Neural progenitor cell (in vitro differentiated cells): ENCODE measurements around the gene ABL1. TPM values are rescaled to one million over a fixed set of nuclear protein-coding genes. Genes with fewer than 3 reads are reported as not detected.

ENCODE experiments used
- DNase-seq: peaks from one replicate; pipeline ENCODE4 v3.0.0-alpha.2; 2016; ENCODE audit warnings: low spot score
- H2AFZ ChIP-seq: fragments of 200-600 bp; sonication (generic); replicated peaks from 2 replicates; pipeline ENCODE4 v1.6.1; 2016; ENCODE audit warnings: antibody characterized with exemption
- H3F3A ChIP-seq: fragments of 200-600 bp; sonication (generic); 2 replicates; pipeline ENCODE4 v1.6.1; 2016; ENCODE audit warnings: antibody characterized with exemption, low read depth
- H3K27ac ChIP-seq: fragments of 200-600 bp; sonication (generic); 2 replicates; pipeline ENCODE4 v1.5.1; 2016; ENCODE audit warnings: mild to moderate bottlenecking
- H3K27me3 ChIP-seq: fragments of 200-600 bp; sonication (generic); 2 replicates; pipeline ENCODE4 v1.6.1; 2016; ENCODE audit warnings: mild to moderate bottlenecking, moderate library complexity
- H3K36me3 ChIP-seq: fragments of 200-600 bp; sonication (generic); 2 replicates; pipeline ENCODE4 v1.5.1; 2016
- H3K4me1 ChIP-seq: fragments of 200-600 bp; sonication (generic); 2 replicates; pipeline ENCODE4 v1.6.1; 2016; ENCODE audit warnings: mixed run types
- H3K4me2 ChIP-seq: fragments of 200-600 bp; sonication (generic); 2 replicates; pipeline ENCODE4 v1.6.1; 2016
- H3K4me3 ChIP-seq: fragments of 200-600 bp; sonication (generic); 2 replicates; pipeline ENCODE4 v1.5.1; 2016
- H3K79me2 ChIP-seq: fragments of 200-600 bp; sonication (generic); 2 replicates; pipeline ENCODE4 v1.6.1; 2016; ENCODE audit warnings: low read depth
- H3K9ac ChIP-seq: fragments of 200-600 bp; sonication (generic); 2 replicates; pipeline ENCODE4 v1.6.1; 2016
- H3K9me3 ChIP-seq: fragments of 200-600 bp; sonication (generic); 2 replicates; pipeline ENCODE4 v1.5.1; 2016; ENCODE audit warnings: low read depth
- H4K20me1 ChIP-seq: fragments of 200-600 bp; sonication (generic); 2 replicates; pipeline ENCODE4 v1.6.1; 2016; ENCODE audit warnings: low read depth
- H3K27ac Mint-ChIP-seq: 3 replicates; pipeline ENCODE4 v1.8.0; 2021; ENCODE audit warnings: mixed read lengths
- H3K27me3 Mint-ChIP-seq: 2 replicates; pipeline ENCODE4 v1.8.0; 2022; ENCODE audit warnings: low read depth, mild to moderate bottlenecking, inconsistent platforms, moderate library complexity, mixed read lengths; ENCODE audit not compliant: insufficient read depth
- H3K36me3 Mint-ChIP-seq: 3 replicates; pipeline ENCODE4 v1.8.0; 2021; ENCODE audit warnings: mixed read lengths
- H3K4me1 Mint-ChIP-seq: 3 replicates; pipeline ENCODE4 v1.8.0; 2021; ENCODE audit warnings: mixed read lengths
- H3K4me3 Mint-ChIP-seq: 3 replicates; pipeline ENCODE4 v1.8.0; 2021; ENCODE audit warnings: mild to moderate bottlenecking, moderate library complexity, mixed read lengths
- H3K9me3 Mint-ChIP-seq: 3 replicates; pipeline ENCODE4 v1.8.0; 2020; ENCODE audit warnings: mixed read lengths
- CTCF ChIP-seq: fragments of 200-600 bp; sonication (generic); IDR thresholded peaks from 2 replicates; pipeline ENCODE4 v1.5.1; 2017; ENCODE audit warnings: antibody characterized with exemption, mild to moderate bottlenecking
- EZH2 ChIP-seq: fragments of 200-600 bp; sonication (generic); IDR thresholded peaks from 2 replicates; pipeline ENCODE4 v1.6.1; 2017; ENCODE audit warnings: antibody characterized with exemption, mild to moderate bottlenecking, moderate library complexity
- EZH2phosphoT487 ChIP-seq: fragments of 200-600 bp; sonication (generic); IDR thresholded peaks from 2 replicates; pipeline ENCODE4 v1.6.1; 2017; ENCODE audit warnings: antibody characterized with exemption
- total RNA-seq: library from RNA; depleted of rRNA; stranded (reverse); fragments of >200 nt; gene quantifications from 2 replicates; pipeline ENCODE4 v1.2.3, GENCODE V29; 2015; ENCODE audit warnings: low replicate concordance

The ABL1 gene
- total RNA-seq, 1 donor from 2014 or later, result 38.4 TPM

GRCh38 chr9:130905902-130906734 is 71.1 kb downstream of the ABL1 start:
- Histone ChIP-seq H3K79me2 (no peaks in the 10 kb centered on the region), H3K4me1 (peaks cover 4% of the 10 kb centered on the region), H3K9ac (no peak overlapping the region), H3K27me3 (no peaks in the 10 kb centered on the region), H2AFZ (no peak overlapping the region), H3K27ac (no peak overlapping the region), H3K36me3 (no peaks in the 10 kb centered on the region), H4K20me1 (no peaks in the 10 kb centered on the region), H3K4me2 (no peak overlapping the region), H3K4me3 (no peak overlapping the region), H3K9me3 (no peaks in the 10 kb centered on the region), H3F3A (peaks cover 3% of the 10 kb centered on the region)
- no peak for DNase-seq
- Mint-ChIP-seq H3K4me1 (peaks cover 10% of the 10 kb centered on the region), H3K4me3 (no peak overlapping the region), H3K27ac (no peak overlapping the region), H3K9me3 (no peaks in the 10 kb centered on the region), H3K27me3 (peaks cover 2% of the 10 kb centered on the region), H3K36me3 (no peaks in the 10 kb centered on the region)
- TF ChIP-seq CTCF (no peak), EZH2phosphoT487 (no peak)

GRCh38 chr9:130906735-130907416 is 71.8 kb downstream of the ABL1 start:
- Histone ChIP-seq H3K27ac (no peak overlapping the region), H3F3A (peaks cover 3% of the 10 kb centered on the region), H3K4me1 (peaks cover 4% of the 10 kb centered on the region), H3K9me3 (no peaks in the 10 kb centered on the region), H3K9ac (no peak overlapping the region), H3K27me3 (no peaks in the 10 kb centered on the region), H3K4me2 (no peak overlapping the region), H3K79me2 (no peaks in the 10 kb centered on the region), H3K4me3 (no peak overlapping the region), H2AFZ (no peak overlapping the region), H4K20me1 (no peaks in the 10 kb centered on the region), H3K36me3 (no peaks in the 10 kb centered on the region)
- H3K4me1 Mint-ChIP-seq, result peaks cover 10% of the 10 kb centered on the region
- H3K4me3 Mint-ChIP-seq, result no peak overlapping the region
- no peaks in the 10 kb centered on the region for H3K9me3 Mint-ChIP-seq
- DNase-seq, result peak; percentile 43
- TF ChIP-seq EZH2 (no peak), CTCF (no peak), EZH2phosphoT487 (no peak)
- no peaks in the 10 kb centered on the region for H3K36me3 Mint-ChIP-seq
- peaks cover 2% of the 10 kb centered on the region for H3K27me3 Mint-ChIP-seq
- H3K27ac Mint-ChIP-seq, result peak overlapping the region; percentile 85

- H3K27ac Mint-ChIP-seq, result peak overlapping the region; percentile 13
- DNase-seq, result no peak
These were observed 73.3 kb downstream of the ABL1 start for GRCh38 chr9:130908146-130908877.

More at GRCh38 chr9:130908146-130908877, 73.3 kb downstream of the ABL1 start:
- Mint-ChIP-seq H3K9me3 (no peaks in the 10 kb centered on the region), H3K4me3 (no peak overlapping the region), H3K27me3 (peaks cover 6% of the 10 kb centered on the region), H3K36me3 (no peaks in the 10 kb centered on the region), H3K4me1 (peaks cover 19% of the 10 kb centered on the region)
- H2AFZ ChIP-seq, result no peak overlapping the region
- H3F3A ChIP-seq, result peaks cover 11% of the 10 kb centered on the region
- H3K36me3 ChIP-seq, result no peaks in the 10 kb centered on the region
- TF ChIP-seq EZH2phosphoT487 (no peak), EZH2 (no peak), CTCF (no peak)
- H3K4me3 ChIP-seq, result no peak overlapping the region
- no peaks in the 10 kb centered on the region for H3K9me3 ChIP-seq
- H3K9ac ChIP-seq, result no peak overlapping the region
- H3K27me3 ChIP-seq, result no peaks in the 10 kb centered on the region
- no peaks in the 10 kb centered on the region for H3K79me2 ChIP-seq
- H4K20me1 ChIP-seq, result no peaks in the 10 kb centered on the region
- H3K4me1 ChIP-seq, result peaks cover 13% of the 10 kb centered on the region
- no peak overlapping the region for H3K27ac ChIP-seq
- no peak overlapping the region for H3K4me2 ChIP-seq
